Panc1 (cell line): Measurements from ENCODE around the gene ZNF784. TPM values are rescaled to one million over a fixed set of nuclear protein-coding genes. Genes with fewer than 3 reads are reported as not detected.
A peak's percentile ranks its signal among the peaks of the same experiment; 100 is the strongest.

Source experiments
- ATAC-seq: fragments of 200-7000 bp; cut with Tn5 transposase; 2 replicates; pipeline ENCODE4 v1.9.1; 2020; ENCODE audit warnings: mild to moderate bottlenecking, moderate library complexity
- BruUV-seq: library from RNA; stranded (reverse); fragments of 400-500 nt; replicated peaks from 2 replicates; lab custom pipeline; 2021; lab: Mats Ljungman, UMichigan
- CTCF ChIA-PET: fragments of 300-600 bp; sonication (Branson Sonifier 250); formaldehyde crosslinking; loops from one replicate; lab custom pipeline; 2022; ENCODE audit warnings: antibody characterized with exemption; lab: Charles Lee
- POLR2A ChIA-PET: fragments of 300-600 bp; sonication (Branson Sonifier 250); formaldehyde crosslinking; loops from one replicate; lab custom pipeline; 2022; ENCODE audit warnings: antibody characterized with exemption; lab: Charles Lee
- DNase-seq: peaks from one replicate; pipeline ENCODE4 v3.0.0-alpha.2; 2010; ENCODE audit warnings: low read depth, low spot score
- H3K27ac ChIP-seq: 2 replicates; pipeline ENCODE4 v1.5.1; 2011; ENCODE audit warnings: mild to moderate bottlenecking, low read length, inconsistent platforms
- H3K27me3 ChIP-seq: fragments of 200-500 bp; sonication (Bioruptor generic); 2 replicates; pipeline ENCODE4 v1.6.0; 2014; ENCODE audit warnings: low read length, inconsistent platforms; ENCODE audit not compliant: control insufficient read depth, insufficient read depth
- H3K36me3 ChIP-seq: fragments of 200-500 bp; sonication (Bioruptor generic); 2 replicates; pipeline ENCODE4 v1.5.1; 2014; ENCODE audit warnings: inconsistent platforms, mild to moderate bottlenecking, low read length, moderate library complexity; ENCODE audit not compliant: control insufficient read depth, insufficient read depth
- H3K4me1 ChIP-seq: 2 replicates; pipeline ENCODE4 v1.5.1; 2011; ENCODE audit warnings: inconsistent platforms, mild to moderate bottlenecking, low read length, moderate library complexity; ENCODE audit not compliant: control insufficient read depth, insufficient read depth
- H3K4me3 ChIP-seq, 2 experiments: 2 replicates each; pipeline ENCODE4 v1.5.1; 2011 to 2012; ENCODE audit warnings: low read depth in 2 of 2, low read length in 2 of 2, mild to moderate bottlenecking in 2 of 2, inconsistent platforms in 1 of 2, moderate library complexity in 1 of 2
- H3K9me3 ChIP-seq: fragments of 200-500 bp; sonication (Bioruptor generic); 2 replicates; pipeline ENCODE4 v1.5.1; 2014; ENCODE audit warnings: low read depth, mild to moderate bottlenecking, inconsistent platforms, low read length, moderate library complexity; ENCODE audit not compliant: control insufficient read depth, insufficient read depth
- CTCF ChIP-seq: fragments of 450-650 bp; IDR thresholded peaks from 2 replicates; pipeline ENCODE4 v1.5.1; 2017; ENCODE audit warnings: mild to moderate bottlenecking
- POLR2AphosphoS5 ChIP-seq: IDR thresholded peaks from 2 replicates; pipeline ENCODE4 v1.6.1; 2012; ENCODE audit warnings: mild to moderate bottlenecking, low read depth, low read length, moderate library complexity
- SIN3A ChIP-seq: IDR thresholded peaks from 2 replicates; pipeline ENCODE4 v1.6.1; 2012; ENCODE audit warnings: low read depth, mild to moderate bottlenecking, low read length, moderate library complexity, borderline replicate concordance; ENCODE audit not compliant: insufficient read depth
- TCF7L2 ChIP-seq: IDR thresholded peaks from 2 replicates; pipeline ENCODE4 v1.6.1; 2011; ENCODE audit warnings: mild to moderate bottlenecking, low read depth, low read length, inconsistent platforms
- in situ Hi-C: cut with HindIII; loops from 2 replicates; pipeline ENCODE4 v1.10.0; 2016; ENCODE audit warnings: low sequenced_read_pairs, low pct_unique_long_range_greater_than_20kb
- intact Hi-C: fragments of 100-400 bp; cut with micrococcal nuclease; formaldehyde crosslinking; loops from one replicate; pipeline ENCODE4 v1.10.0; 2022; ENCODE audit not compliant: unreplicated experiment
- total RNA-seq: library from RNA; stranded (reverse); gene quantifications from one replicate; pipeline ENCODE4 v1.2.1, GENCODE V29; 2021; ENCODE audit not compliant: unreplicated experiment
- TF ChIP-seq, protein P1 (sequence below), 2 experiments: IDR thresholded peaks; 2 replicates each; pipeline ENCODE4 v1.6.1; 2011 to 2012; ENCODE audit warnings: low read depth in 2 of 2, control low read depth in 1 of 2, low read length in 1 of 2, mild to moderate bottlenecking in 1 of 2, moderate library complexity in 1 of 2; ENCODE audit not compliant: insufficient read depth in 1 of 2

The ZNF784 gene
- total RNA-seq, 1 experiment from 2014 or later = 8.9 TPM

DNA sequence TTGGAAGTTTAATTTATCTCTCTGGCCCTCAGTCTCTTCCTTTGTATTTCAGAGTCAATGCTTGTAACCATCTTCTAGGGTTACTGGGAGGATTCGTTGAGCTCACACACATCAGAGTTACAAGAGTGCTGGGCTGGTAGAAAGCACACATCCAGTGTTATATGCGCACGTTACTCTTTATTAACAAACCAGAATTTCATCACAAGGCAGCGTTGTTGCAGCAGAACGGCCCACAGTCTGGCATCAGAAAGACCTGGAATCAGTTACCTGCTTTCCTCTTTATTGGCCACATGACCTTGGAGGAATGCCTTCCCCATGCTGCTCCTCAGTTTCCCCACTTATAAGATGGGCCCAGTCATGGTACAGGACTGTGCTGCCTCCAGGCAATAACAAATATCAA lies 15.0 kb downstream of the ZNF784 start:
- DNase-seq = no peak
- no peak for ATAC-seq
- Histone ChIP-seq H3K4me1 (peaks cover 7% of the 10 kb centered on the region), H3K27me3 (no peaks in the 10 kb centered on the region), H3K4me3 (no peak overlapping the region), H3K9me3 (no peaks in the 10 kb centered on the region), H3K27ac (no peak overlapping the region), H3K36me3 (no peaks in the 10 kb centered on the region)
- ChIA-PET POLR2A (interaction anchor here (0.7 kb wide), 1 partner anchor 200 kb away, joined by 4 read pairs; no protein-coding TSS in a partner anchor), CTCF (interaction anchor here (0.6 kb wide), 1 partner anchor 133 kb away, joined by 3 read pairs; the partner anchor contains the start of gene ZNF628)
- in situ Hi-C loops = no loop called here
- TF ChIP-seq POLR2AphosphoS5 = no peak
- TF ChIP-seq CTCF = no peak
- no peak for TF ChIP-seq TCF7L2
- no peak for TF ChIP-seq SIN3A
- TF ChIP-seq, protein P1, sequence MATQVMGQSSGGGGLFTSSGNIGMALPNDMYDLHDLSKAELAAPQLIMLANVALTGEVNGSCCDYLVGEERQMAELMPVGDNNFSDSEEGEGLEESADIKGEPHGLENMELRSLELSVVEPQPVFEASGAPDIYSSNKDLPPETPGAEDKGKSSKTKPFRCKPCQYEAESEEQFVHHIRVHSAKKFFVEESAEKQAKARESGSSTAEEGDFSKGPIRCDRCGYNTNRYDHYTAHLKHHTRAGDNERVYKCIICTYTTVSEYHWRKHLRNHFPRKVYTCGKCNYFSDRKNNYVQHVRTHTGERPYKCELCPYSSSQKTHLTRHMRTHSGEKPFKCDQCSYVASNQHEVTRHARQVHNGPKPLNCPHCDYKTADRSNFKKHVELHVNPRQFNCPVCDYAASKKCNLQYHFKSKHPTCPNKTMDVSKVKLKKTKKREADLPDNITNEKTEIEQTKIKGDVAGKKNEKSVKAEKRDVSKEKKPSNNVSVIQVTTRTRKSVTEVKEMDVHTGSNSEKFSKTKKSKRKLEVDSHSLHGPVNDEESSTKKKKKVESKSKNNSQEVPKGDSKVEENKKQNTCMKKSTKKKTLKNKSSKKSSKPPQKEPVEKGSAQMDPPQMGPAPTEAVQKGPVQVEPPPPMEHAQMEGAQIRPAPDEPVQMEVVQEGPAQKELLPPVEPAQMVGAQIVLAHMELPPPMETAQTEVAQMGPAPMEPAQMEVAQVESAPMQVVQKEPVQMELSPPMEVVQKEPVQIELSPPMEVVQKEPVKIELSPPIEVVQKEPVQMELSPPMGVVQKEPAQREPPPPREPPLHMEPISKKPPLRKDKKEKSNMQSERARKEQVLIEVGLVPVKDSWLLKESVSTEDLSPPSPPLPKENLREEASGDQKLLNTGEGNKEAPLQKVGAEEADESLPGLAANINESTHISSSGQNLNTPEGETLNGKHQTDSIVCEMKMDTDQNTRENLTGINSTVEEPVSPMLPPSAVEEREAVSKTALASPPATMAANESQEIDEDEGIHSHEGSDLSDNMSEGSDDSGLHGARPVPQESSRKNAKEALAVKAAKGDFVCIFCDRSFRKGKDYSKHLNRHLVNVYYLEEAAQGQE (IDR thresholded peaks at IDR 0.05; ENCODE audit: insufficient read depth in 1 of 2, low read depth in 2 of 2, low read length in 1 of 2) = no peak
- no TSS peak for BruUV-seq
- intact Hi-C loops = no loop called here

DNA sequence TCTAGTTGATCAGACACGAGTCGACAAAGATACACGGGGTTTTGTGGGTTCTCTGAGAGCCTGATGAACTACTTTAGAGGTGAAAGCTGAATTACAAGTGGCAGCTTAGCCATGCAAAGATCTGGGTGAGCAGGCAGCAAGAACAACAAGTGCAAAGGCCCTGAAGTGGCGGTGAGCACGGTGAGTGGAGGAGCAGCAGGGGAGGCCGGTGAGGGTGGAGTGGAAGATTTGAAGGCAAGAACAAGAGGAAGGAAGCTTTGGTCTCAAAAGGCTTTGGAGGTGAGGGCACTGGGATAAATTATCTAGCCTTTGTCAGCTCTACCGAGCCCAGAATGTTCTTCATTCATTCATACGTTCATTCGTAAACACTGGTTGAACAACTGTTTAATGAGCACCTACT lies 17.5 kb downstream of the ZNF784 start:
- no peak for DNase-seq
- TF ChIP-seq TCF7L2 (no peak), POLR2AphosphoS5 (no peak), SIN3A (no peak), CTCF (no peak)
- TF ChIP-seq, protein P1 (IDR thresholded peaks at IDR 0.05; ENCODE audit: insufficient read depth in 1 of 2, low read depth in 2 of 2, low read length in 1 of 2) = no peak
- peak overlapping the region; percentile 93 for H3K27ac ChIP-seq
- BruUV-seq = no TSS peak
- CTCF ChIA-PET = interaction anchor here (0.9 to 1.6 kb wide), 4 partner anchors 18 to 90 kb away, joined by 3 to 10 read pairs (median 6); no protein-coding TSS in a partner anchor
- no peaks in the 10 kb centered on the region for H3K36me3 ChIP-seq
- POLR2A ChIA-PET = no interaction called here
- intact Hi-C loops = loop anchor here (2.0 kb wide), 1 partner anchor 90 kb away; no protein-coding TSS in a partner anchor
- H3K27me3 ChIP-seq = no peaks in the 10 kb centered on the region
- peaks cover 11% of the 10 kb centered on the region for H3K4me1 ChIP-seq
- H3K9me3 ChIP-seq = no peaks in the 10 kb centered on the region
- ATAC-seq = no peak
- in situ Hi-C loops = no loop called here
- H3K4me3 ChIP-seq = peak overlapping the region; percentile 74 to 88
